ENCODE measurements around the gene ZNF662.

DNA sequence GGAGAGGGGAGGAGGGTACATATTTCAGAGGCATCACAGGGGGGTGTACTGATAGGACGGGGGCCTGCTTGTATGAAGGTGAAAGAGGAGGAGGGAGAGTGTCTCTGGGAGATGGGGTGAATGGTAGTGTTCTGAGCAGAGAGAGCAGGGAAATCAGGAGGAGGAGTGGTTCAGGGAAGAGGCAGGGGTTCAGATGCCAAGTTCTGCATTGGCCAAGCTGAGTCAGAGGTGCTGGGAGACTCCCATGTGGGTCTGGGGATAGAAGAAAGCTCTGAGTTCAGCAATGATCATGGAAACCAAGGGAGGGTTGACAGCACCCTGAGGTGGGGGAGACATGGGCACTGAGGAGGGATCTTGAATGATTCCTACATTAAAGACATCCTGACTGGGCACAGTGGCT, 33.2 kb upstream of the ZNF662 start:
- TF ChIP-seq, protein P1, sequence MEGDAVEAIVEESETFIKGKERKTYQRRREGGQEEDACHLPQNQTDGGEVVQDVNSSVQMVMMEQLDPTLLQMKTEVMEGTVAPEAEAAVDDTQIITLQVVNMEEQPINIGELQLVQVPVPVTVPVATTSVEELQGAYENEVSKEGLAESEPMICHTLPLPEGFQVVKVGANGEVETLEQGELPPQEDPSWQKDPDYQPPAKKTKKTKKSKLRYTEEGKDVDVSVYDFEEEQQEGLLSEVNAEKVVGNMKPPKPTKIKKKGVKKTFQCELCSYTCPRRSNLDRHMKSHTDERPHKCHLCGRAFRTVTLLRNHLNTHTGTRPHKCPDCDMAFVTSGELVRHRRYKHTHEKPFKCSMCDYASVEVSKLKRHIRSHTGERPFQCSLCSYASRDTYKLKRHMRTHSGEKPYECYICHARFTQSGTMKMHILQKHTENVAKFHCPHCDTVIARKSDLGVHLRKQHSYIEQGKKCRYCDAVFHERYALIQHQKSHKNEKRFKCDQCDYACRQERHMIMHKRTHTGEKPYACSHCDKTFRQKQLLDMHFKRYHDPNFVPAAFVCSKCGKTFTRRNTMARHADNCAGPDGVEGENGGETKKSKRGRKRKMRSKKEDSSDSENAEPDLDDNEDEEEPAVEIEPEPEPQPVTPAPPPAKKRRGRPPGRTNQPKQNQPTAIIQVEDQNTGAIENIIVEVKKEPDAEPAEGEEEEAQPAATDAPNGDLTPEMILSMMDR (IDR thresholded peaks at IDR 0.05) = no peak
- no peak for TF ChIP-seq POLR2A (IDR thresholded peaks at IDR 0.05)

Measured in thyroid gland (tissue), 4 donors.